H9 (cell line): ENCODE measurements around the gene UNC45A. TPM values are rescaled to one million over a fixed set of nuclear protein-coding genes. Genes with fewer than 3 reads are reported as not detected.
"Not testable (repeated sequence)": the region's sequence is repeated elsewhere in the genome, so short reads cannot be mapped to it uniquely, and the experiment has no call there.

Source experiments
- DNase-seq: peaks from one replicate; pipeline ENCODE4 v3.0.0-alpha.2; 2017
- H2AFZ ChIP-seq: one replicate; pipeline ENCODE4 v1.6.1; 2013; ENCODE audit warnings: mild to moderate bottlenecking, low read length, control low read depth, moderate library complexity
- H2AK5ac ChIP-seq: 2 replicates; pipeline ENCODE4 v1.6.1; 2013; ENCODE audit warnings: low read length, control low read depth, mixed read lengths; ENCODE audit not compliant: insufficient read length
- H2BK120ac ChIP-seq: one replicate; pipeline ENCODE4 v1.6.1; 2013; ENCODE audit warnings: low read depth, mild to moderate bottlenecking, low read length, control low read depth, inconsistent platforms; ENCODE audit not compliant: poor library complexity, severe bottlenecking
- H2BK12ac ChIP-seq: 2 replicates; pipeline ENCODE4 v1.6.1; 2013; ENCODE audit warnings: low read length, control low read depth, mixed read lengths, low read depth; ENCODE audit not compliant: insufficient read length
- H2BK15ac ChIP-seq: 2 replicates; pipeline ENCODE4 v1.6.1; 2013; ENCODE audit warnings: low read depth, low read length, control low read depth
- H2BK20ac ChIP-seq: one replicate; pipeline ENCODE4 v1.6.1; 2013; ENCODE audit warnings: low read depth, mild to moderate bottlenecking, low read length, control low read depth, inconsistent platforms; ENCODE audit not compliant: poor library complexity, severe bottlenecking
- H2BK5ac ChIP-seq: 2 replicates; pipeline ENCODE4 v1.6.1; 2013; ENCODE audit warnings: low read length, control low read depth, mixed read lengths; ENCODE audit not compliant: insufficient read length
- H3K14ac ChIP-seq: 2 replicates; pipeline ENCODE4 v1.6.1; 2013; ENCODE audit warnings: low read length, control low read depth; ENCODE audit not compliant: insufficient read depth
- H3K18ac ChIP-seq: 2 replicates; pipeline ENCODE4 v1.6.1; 2013; ENCODE audit warnings: low read depth, mild to moderate bottlenecking, mixed read lengths, low read length, control low read depth; ENCODE audit not compliant: insufficient read length
- H3K23ac ChIP-seq: 2 replicates; pipeline ENCODE4 v1.6.1; 2013; ENCODE audit warnings: low read length, control low read depth, mixed read lengths, low read depth; ENCODE audit not compliant: insufficient read length
- H3K23me2 ChIP-seq: 2 replicates; pipeline ENCODE4 v1.6.1; 2013; ENCODE audit warnings: low read depth, mild to moderate bottlenecking, mixed read lengths, low read length, control low read depth; ENCODE audit not compliant: insufficient read length, poor library complexity, severe bottlenecking
- H3K27ac ChIP-seq: 2 replicates; pipeline ENCODE4 v1.5.1; 2013; ENCODE audit warnings: low read length, control low read depth, mixed read lengths, low read depth; ENCODE audit not compliant: insufficient read length
- H3K27me3 ChIP-seq: 2 replicates; pipeline ENCODE4 v1.6.1; 2013; ENCODE audit warnings: low read length, control low read depth, inconsistent platforms; ENCODE audit not compliant: insufficient read depth
- H3K4ac ChIP-seq: 2 replicates; pipeline ENCODE4 v1.6.1; 2013; ENCODE audit warnings: low read depth, mild to moderate bottlenecking, control low read depth, inconsistent platforms, low read length, moderate library complexity
- H3K4me1 ChIP-seq: 2 replicates; pipeline ENCODE4 v1.6.1; 2013; ENCODE audit warnings: low read length, control low read depth, inconsistent platforms; ENCODE audit not compliant: insufficient read depth
- H3K4me2 ChIP-seq: 2 replicates; pipeline ENCODE4 v1.6.1; 2013; ENCODE audit warnings: low read length, control low read depth, mixed read lengths; ENCODE audit not compliant: insufficient read length, insufficient read depth
- H3K56ac ChIP-seq: 2 replicates; pipeline ENCODE4 v1.6.1; 2013; ENCODE audit warnings: low read depth, mild to moderate bottlenecking, mixed read lengths, low read length, control low read depth; ENCODE audit not compliant: insufficient read length
- H3K79me1 ChIP-seq: 2 replicates; pipeline ENCODE4 v1.6.1; 2013; ENCODE audit warnings: low read depth, mild to moderate bottlenecking, moderate library complexity, low read length, control low read depth, inconsistent platforms; ENCODE audit not compliant: insufficient read depth, poor library complexity, severe bottlenecking
- H3K79me2 ChIP-seq: 2 replicates; pipeline ENCODE4 v1.6.1; 2013; ENCODE audit warnings: low read length, control low read depth, inconsistent platforms; ENCODE audit not compliant: insufficient read depth
- H3K9ac ChIP-seq: 2 replicates; pipeline ENCODE4 v1.6.1; 2013; ENCODE audit warnings: low read length, control low read depth, mixed read lengths; ENCODE audit not compliant: insufficient read length; ENCODE audit errors: extremely low read depth
- H3K9me3 ChIP-seq: one replicate; pipeline ENCODE4 v1.6.1; 2013; ENCODE audit warnings: low read depth, low read length, inconsistent platforms; ENCODE audit not compliant: control insufficient read depth
- H3T11ph ChIP-seq: one replicate; pipeline ENCODE4 v1.6.1; 2013; ENCODE audit warnings: mild to moderate bottlenecking, low read length, control low read depth, inconsistent platforms
- H4K20me1 ChIP-seq: one replicate; pipeline ENCODE4 v1.6.1; 2013; ENCODE audit not compliant: control insufficient read depth, insufficient read length, insufficient read depth
- H4K5ac ChIP-seq: 2 replicates; pipeline ENCODE4 v1.6.1; 2013; ENCODE audit warnings: low read depth, mild to moderate bottlenecking, mixed read lengths, low read length, control low read depth; ENCODE audit not compliant: insufficient read length
- H4K8ac ChIP-seq: replicated peaks from 2 replicates; pipeline ENCODE4 v1.6.1; 2013; ENCODE audit warnings: low read length, control low read depth, mixed read lengths, low read depth; ENCODE audit not compliant: insufficient read length
- H4K91ac ChIP-seq: 2 replicates; pipeline ENCODE4 v1.6.1; 2013; ENCODE audit warnings: low read depth, mild to moderate bottlenecking, moderate library complexity, mixed read lengths, low read length, control low read depth; ENCODE audit not compliant: insufficient read length
- H3K27ac Mint-ChIP-seq, 3 experiments: 2 replicates in 2 of 3; 3 replicates in 1 of 3; pipeline ENCODE4 v1.8.0; 2020 to 2021; ENCODE audit warnings: mixed read lengths in 3 of 3, mild to moderate bottlenecking in 1 of 3, moderate library complexity in 1 of 3
- H3K27me3 Mint-ChIP-seq: 2 replicates; pipeline ENCODE4 v1.8.0; 2021; ENCODE audit warnings: low read depth, mild to moderate bottlenecking, moderate library complexity, mixed read lengths
- H3K36me3 Mint-ChIP-seq, 3 experiments: 2 replicates in 2 of 3; 3 replicates in 1 of 3; pipeline ENCODE4 v1.8.0; 2020 to 2021; ENCODE audit warnings: low read depth in 3 of 3, mixed read lengths in 3 of 3; ENCODE audit not compliant: insufficient read depth in 1 of 3
- H3K4me1 Mint-ChIP-seq, 2 experiments: 2 replicates each; pipeline ENCODE4 v1.8.0; 2020; ENCODE audit warnings: mixed read lengths in 2 of 2
- H3K4me3 Mint-ChIP-seq, 2 experiments: 2 replicates in 1 of 2; 3 replicates in 1 of 2; pipeline ENCODE4 v1.8.0; 2020 to 2021; ENCODE audit warnings: mild to moderate bottlenecking in 2 of 2, mixed read lengths in 2 of 2, moderate library complexity in 1 of 2
- H3K9me3 Mint-ChIP-seq, 2 experiments: 2 replicates in 1 of 2; 3 replicates in 1 of 2; pipeline ENCODE4 v1.8.0; 2020; ENCODE audit warnings: mild to moderate bottlenecking in 2 of 2, mixed read lengths in 2 of 2, moderate library complexity in 1 of 2
- CTCF ChIP-seq: fragments of 200-600 bp; sonication (generic); conservative IDR thresholded peaks from 3 replicates; pipeline ENCODE4 v1.8.0; 2021; ENCODE audit warnings: antibody characterized with exemption, mild to moderate bottlenecking
- WGBS: extraction: QIAGEN DNeasy Blood & Tissue Kit; methylation state at CpG from one replicate; pipeline ENCODE4 v1.1.7; 2013; ENCODE audit warnings: missing lambda C conversion rate, low lambda C conversion rate, mixed read lengths; ENCODE audit not compliant: insufficient read length; ENCODE audit errors: extremely low coverage; 5-methylcytosine and 5-hydroxymethylcytosine counted together
- total RNA-seq: library from RNA; stranded (reverse); gene quantifications from 2 replicates; pipeline ENCODE4 v1.2.1, GENCODE V29; 2021

UNC45A gene
- total RNA-seq, 1 experiment from 2014 or later: 84.6 TPM

- Mint-ChIP-seq H3K27me3 (no peaks in the 10 kb centered on the region), H3K4me3 (no peak overlapping the region), H3K9me3 (no peaks in the 10 kb centered on the region), H3K36me3 (peaks cover 0 to 18% (median 4%) of the 10 kb centered on the region in 3 experiments; a peak in 5 of 7 replicates), H3K4me1 (peaks cover 7 to 14% of the 10 kb centered on the region in 2 experiments), H3K27ac (no peak overlapping the region)
- Histone ChIP-seq H2BK15ac (no peak overlapping the region), H3K23me2 (no peaks in the 10 kb centered on the region), H3K18ac (no peak overlapping the region), H3K56ac (no peak overlapping the region), H3K27ac (no peak overlapping the region), H2BK12ac (no peak overlapping the region), H3K9ac (no peak overlapping the region), H3K27me3 (no peaks in the 10 kb centered on the region), H4K91ac (no peak overlapping the region), H3K79me1 (no peaks in the 10 kb centered on the region), H3K4me2 (no peak overlapping the region), H3K4ac (no peak overlapping the region), H3K14ac (no peak overlapping the region), H2BK120ac (no peak overlapping the region), H2BK5ac (no peak overlapping the region), H2AFZ (no peak overlapping the region), H3K9me3 (no peaks in the 10 kb centered on the region), H3K4me1 (no peaks in the 10 kb centered on the region), H3T11ph (no peak overlapping the region), H2AK5ac (no peak overlapping the region), H3K23ac (no peak overlapping the region), H4K8ac (no peak overlapping the region), H2BK20ac (no peak overlapping the region), H4K5ac (no peak overlapping the region), H4K20me1 (no peaks in the 10 kb centered on the region), H3K79me2 (no peaks in the 10 kb centered on the region)
- WGBS: no CpG with 5 or more reads among the region's 5 CpGs
- DNase-seq: no peak
- no peak for TF ChIP-seq CTCF
Observed at GRCh38 chr15:90924375-90924774, 10.7 kb upstream of the UNC45A start.

- peak overlapping the region in 1 of 3 experiments; percentile 55; a peak in 1 of 7 replicates for H3K27ac Mint-ChIP-seq
- H3K4me2 ChIP-seq, H3K27me3 ChIP-seq, H3K9me3 Mint-ChIP-seq, H2BK120ac ChIP-seq, H3K4ac ChIP-seq, H3K14ac ChIP-seq, DNase-seq, H3K79me2 ChIP-seq, H3T11ph ChIP-seq, H3K23ac ChIP-seq, H3K4me1 ChIP-seq, H2BK20ac ChIP-seq, H3K18ac ChIP-seq, H3K79me1 ChIP-seq, H2BK15ac ChIP-seq, H3K9me3 ChIP-seq, H3K56ac ChIP-seq, H4K91ac ChIP-seq, H2AK5ac ChIP-seq, H4K8ac ChIP-seq, H2BK5ac ChIP-seq, H3K4me3 Mint-ChIP-seq, H3K36me3 Mint-ChIP-seq, H4K20me1 ChIP-seq, H3K27ac ChIP-seq, H2BK12ac ChIP-seq, H2AFZ ChIP-seq, H4K5ac ChIP-seq, H3K23me2 ChIP-seq, H3K9ac ChIP-seq, H3K27me3 Mint-ChIP-seq: not testable (repeated sequence)
- no CpG with 5 or more reads among the region's 10 CpGs for WGBS
- H3K4me1 Mint-ChIP-seq: peaks cover 13 to 19% of the 10 kb centered on the region in 2 experiments
Observed at GRCh38 chr15:90926766-90927165, 8.3 kb upstream of the UNC45A start.
